HL-60 (cell line): Measurements from ENCODE around the gene SGMS2.
A peak's percentile ranks its signal among the peaks of the same experiment; 100 is the strongest.

Experiments
- DNase-seq, 2 experiments: peaks; one replicate each; pipeline ENCODE4 v3.0.0-alpha.2; 2010 to 2020; ENCODE audit warnings: low read depth in 1 of 2, low spot score in 1 of 2
- H3K27ac ChIP-seq: fragments of 250-450 bp; sonication (Bioruptor Pico); replicated peaks from 2 replicates; pipeline ENCODE4 v1.5.1; 2020; ENCODE audit warnings: mild to moderate bottlenecking, moderate library complexity
- H3K27me3 ChIP-seq: fragments of 250-450 bp; sonication (Bioruptor Pico); 2 replicates; pipeline ENCODE4 v1.5.1; 2021; ENCODE audit warnings: mild to moderate bottlenecking, moderate library complexity; ENCODE audit not compliant: insufficient read depth, poor library complexity, severe bottlenecking
- H3K4me3 ChIP-seq: replicated peaks from 2 replicates; pipeline ENCODE4 v1.5.1; 2011; ENCODE audit warnings: mild to moderate bottlenecking, control low read depth, low read length; ENCODE audit not compliant: insufficient read depth
- CTCF ChIP-seq: IDR thresholded peaks from one replicate; pipeline ENCODE4 v1.5.1; 2011; ENCODE audit warnings: low read length, control low read depth, inconsistent platforms; ENCODE audit not compliant: insufficient read depth
- GABPA ChIP-seq: IDR thresholded peaks from 2 replicates; pipeline ENCODE4 v1.6.1; 2012; ENCODE audit warnings: low read depth
- POLR2AphosphoS5 ChIP-seq: IDR thresholded peaks from 2 replicates; pipeline ENCODE4 v1.6.1; 2012; ENCODE audit warnings: low read depth
- SPI1 ChIP-seq: IDR thresholded peaks from 2 replicates; pipeline ENCODE4 v1.6.1; 2012; ENCODE audit warnings: low read depth, mild to moderate bottlenecking, borderline replicate concordance
- TF ChIP-seq, protein P1 (sequence below): IDR thresholded peaks from 2 replicates; pipeline ENCODE4 v1.6.1; 2012; ENCODE audit warnings: low read depth; ENCODE audit not compliant: insufficient replicate concordance

Gene SGMS2

DNA sequence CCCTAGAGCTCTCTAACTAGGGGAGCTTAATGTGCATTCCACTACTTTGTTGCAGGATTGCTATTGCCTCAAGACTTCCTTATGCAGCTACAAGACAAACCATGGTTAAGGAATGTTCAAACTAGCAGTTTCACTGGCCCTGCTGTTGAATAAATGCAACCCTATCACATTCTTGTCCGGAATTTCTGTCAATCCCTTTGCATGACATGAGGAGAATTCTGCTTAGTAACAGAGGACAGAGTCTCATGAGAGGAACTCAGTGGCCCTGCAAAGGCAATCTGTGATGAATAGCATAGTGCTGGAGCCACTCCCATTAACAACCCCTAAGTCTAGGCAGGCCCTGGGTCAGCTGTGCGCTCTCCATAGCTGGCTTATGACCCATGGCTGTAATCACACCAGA is 30.7 kb upstream of the SGMS2 start:
- Histone ChIP-seq H3K27me3 (no peaks in the 10 kb centered on the region), H3K27ac (no peak overlapping the region), H3K4me3 (no peak overlapping the region)
- DNase-seq: no peak
- TF ChIP-seq, protein P1, sequence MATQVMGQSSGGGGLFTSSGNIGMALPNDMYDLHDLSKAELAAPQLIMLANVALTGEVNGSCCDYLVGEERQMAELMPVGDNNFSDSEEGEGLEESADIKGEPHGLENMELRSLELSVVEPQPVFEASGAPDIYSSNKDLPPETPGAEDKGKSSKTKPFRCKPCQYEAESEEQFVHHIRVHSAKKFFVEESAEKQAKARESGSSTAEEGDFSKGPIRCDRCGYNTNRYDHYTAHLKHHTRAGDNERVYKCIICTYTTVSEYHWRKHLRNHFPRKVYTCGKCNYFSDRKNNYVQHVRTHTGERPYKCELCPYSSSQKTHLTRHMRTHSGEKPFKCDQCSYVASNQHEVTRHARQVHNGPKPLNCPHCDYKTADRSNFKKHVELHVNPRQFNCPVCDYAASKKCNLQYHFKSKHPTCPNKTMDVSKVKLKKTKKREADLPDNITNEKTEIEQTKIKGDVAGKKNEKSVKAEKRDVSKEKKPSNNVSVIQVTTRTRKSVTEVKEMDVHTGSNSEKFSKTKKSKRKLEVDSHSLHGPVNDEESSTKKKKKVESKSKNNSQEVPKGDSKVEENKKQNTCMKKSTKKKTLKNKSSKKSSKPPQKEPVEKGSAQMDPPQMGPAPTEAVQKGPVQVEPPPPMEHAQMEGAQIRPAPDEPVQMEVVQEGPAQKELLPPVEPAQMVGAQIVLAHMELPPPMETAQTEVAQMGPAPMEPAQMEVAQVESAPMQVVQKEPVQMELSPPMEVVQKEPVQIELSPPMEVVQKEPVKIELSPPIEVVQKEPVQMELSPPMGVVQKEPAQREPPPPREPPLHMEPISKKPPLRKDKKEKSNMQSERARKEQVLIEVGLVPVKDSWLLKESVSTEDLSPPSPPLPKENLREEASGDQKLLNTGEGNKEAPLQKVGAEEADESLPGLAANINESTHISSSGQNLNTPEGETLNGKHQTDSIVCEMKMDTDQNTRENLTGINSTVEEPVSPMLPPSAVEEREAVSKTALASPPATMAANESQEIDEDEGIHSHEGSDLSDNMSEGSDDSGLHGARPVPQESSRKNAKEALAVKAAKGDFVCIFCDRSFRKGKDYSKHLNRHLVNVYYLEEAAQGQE: no peak
- TF ChIP-seq CTCF (no peak), GABPA (no peak), POLR2AphosphoS5 (no peak), SPI1 (no peak)

DNA sequence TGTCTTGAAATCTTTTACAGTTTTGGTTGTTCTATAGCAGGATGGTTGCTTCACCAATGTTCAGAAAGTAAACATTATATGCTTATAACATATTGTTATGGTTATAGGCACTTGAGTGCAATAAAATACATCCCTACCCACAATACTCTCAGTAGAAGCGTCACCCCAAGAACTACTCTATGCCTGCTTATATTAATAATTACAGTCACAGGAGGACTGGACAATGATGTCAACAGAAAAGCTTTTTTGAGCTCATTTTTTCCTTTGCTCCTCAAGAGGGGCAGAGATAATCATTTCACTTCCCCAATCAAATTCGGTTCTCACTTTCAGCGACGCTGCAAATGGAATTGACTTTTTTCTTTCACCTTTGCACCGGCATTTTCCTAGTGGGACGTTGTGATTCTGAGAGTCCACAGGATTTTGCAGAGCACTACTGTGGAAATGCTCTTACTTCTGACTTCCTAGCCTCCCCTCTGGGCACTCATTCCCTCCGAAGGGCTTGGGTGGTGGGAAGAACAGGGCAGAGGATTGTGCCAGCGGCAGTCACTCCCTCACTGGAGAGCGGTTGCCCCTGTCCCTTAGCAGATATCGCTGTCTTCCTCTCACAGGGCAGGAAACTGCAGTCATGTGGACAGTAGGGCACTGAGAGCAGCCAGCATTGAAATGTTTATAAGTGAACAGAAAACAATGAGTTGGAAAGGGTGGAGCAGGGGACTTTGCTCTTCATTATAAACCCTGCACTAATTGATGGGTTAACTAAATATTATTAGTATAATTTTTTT is 24.9 kb upstream of the SGMS2 start:
- TF ChIP-seq GABPA: no peak
- peak; percentile 21; the same call in 1 of the 2 replicates for TF ChIP-seq SPI1
- Histone ChIP-seq H3K27ac (no peak overlapping the region), H3K27me3 (no peaks in the 10 kb centered on the region), H3K4me3 (no peak overlapping the region)
- DNase-seq: no peak

- DNase-seq: peak; percentile 22 to 60
- Histone ChIP-seq H3K4me3 (no peak overlapping the region), H3K27ac (no peak overlapping the region), H3K27me3 (no peaks in the 10 kb centered on the region)
- TF ChIP-seq SPI1: peak; percentile 27; the same call in 1 of the 2 replicates
- TF ChIP-seq, protein P1: no peak
Observed at GRCh38 chr4:107800706-107801105, 24.0 kb upstream of the SGMS2 start.

- Histone ChIP-seq H3K27me3 (no peaks in the 10 kb centered on the region), H3K27ac (no peak overlapping the region), H3K4me3 (no peak overlapping the region)
- TF ChIP-seq CTCF (no peak), GABPA (no peak), SPI1 (no peak), POLR2AphosphoS5 (no peak)
- TF ChIP-seq, protein P1: no peak
- DNase-seq: no peak
Observed at GRCh38 chr4:107801766-107802211, 22.9 kb upstream of the SGMS2 start.
